ENCODE measurements around the gene ANKRD40. TPM values are rescaled to one million over a fixed set of nuclear protein-coding genes. Genes with fewer than 3 reads are reported as not detected.

ANKRD40 gene
- total RNA-seq, 1 experiment from 2014 or later = 45.3 TPM

- ChIA-PET CTCF (interaction anchor here (1.2 to 2.1 kb wide), 3 partner anchors 9 to 50 kb away, joined by 3 to 11 read pairs (median 3); no protein-coding TSS in a partner anchor), POLR2A (no interaction called here)
- DNase-seq (ENCODE audit: low spot score) = no peak
- Mint-ChIP-seq H3K9me3 (no peaks in the 10 kb centered on the region), H3K4me1 (no peaks in the 10 kb centered on the region), H3K27me3 (ENCODE audit: low read depth) (no peaks in the 10 kb centered on the region; the same call in 1 of the 2 replicates), H3K4me3 (no peak overlapping the region), H3K27ac (no peak overlapping the region), H3K36me3 (no peaks in the 10 kb centered on the region)
- ATAC-seq = no peak
- no peak for TF ChIP-seq ATF2 (CRISPR knock-in tag; IDR thresholded peaks at IDR 0.05; ENCODE audit: borderline replicate concordance, low read depth)
- TF ChIP-seq ZMAT4 (CRISPR knock-in tag; IDR thresholded peaks at IDR 0.05) = no peak
- no peak for TF ChIP-seq E2F5 (CRISPR knock-in tag; IDR thresholded peaks at IDR 0.05)
- TF ChIP-seq GTF2I (CRISPR knock-in tag; conservative IDR thresholded peaks at IDR 0.05) = no peak
- no peak for TF ChIP-seq NR2C2 (CRISPR knock-in tag; IDR thresholded peaks at IDR 0.05)
- TF ChIP-seq HMGXB4 (CRISPR knock-in tag; IDR thresholded peaks at IDR 0.05) = no peak
- no peak for TF ChIP-seq USF2 (CRISPR knock-in tag; IDR thresholded peaks at IDR 0.05)
- TF ChIP-seq SOX15 (CRISPR knock-in tag; IDR thresholded peaks at IDR 0.05) = no peak
- TF ChIP-seq HMGA2 (CRISPR knock-in tag; IDR thresholded peaks at IDR 0.05) = no peak
These were observed 32.5 kb downstream of the ANKRD40 start for GRCh38 chr17:50675190-50675589.

GRCh38 chr17:50672831-50673551 lies 34.7 kb downstream of the ANKRD40 start:
- Mint-ChIP-seq H3K4me1 (peaks cover 11% of the 10 kb centered on the region), H3K9me3 (no peaks in the 10 kb centered on the region), H3K27me3 (ENCODE audit: low read depth) (no peaks in the 10 kb centered on the region; the same call in 1 of the 2 replicates), H3K4me3 (no peak overlapping the region), H3K27ac (no peak overlapping the region), H3K36me3 (no peaks in the 10 kb centered on the region)
- DNase-seq (ENCODE audit: low spot score) = no peak
- CTCF ChIA-PET = interaction anchor here (1.1 kb wide), 1 partner anchor 47 kb away, joined by 4 read pairs; no protein-coding TSS in a partner anchor
- no peak for TF ChIP-seq PRRX2 (CRISPR knock-in tag; IDR thresholded peaks at IDR 0.05)
- no peak for TF ChIP-seq ATF6 (CRISPR knock-in tag; IDR thresholded peaks at IDR 0.05)
- no peak for TF ChIP-seq ZNF423 (CRISPR knock-in tag; IDR thresholded peaks at IDR 0.05)
- TF ChIP-seq NR1H2 (CRISPR knock-in tag; IDR thresholded peaks at IDR 0.05) = no peak
- TF ChIP-seq ATF3 (CRISPR knock-in tag; conservative IDR thresholded peaks at IDR 0.05) = no peak
- TF ChIP-seq GRHL2 (CRISPR knock-in tag; IDR thresholded peaks at IDR 0.05; ENCODE audit: insufficient replicate concordance, severe bottlenecking) = no peak
- no peak for TF ChIP-seq CREM (CRISPR knock-in tag; IDR thresholded peaks at IDR 0.05)
- no peak for TF ChIP-seq USF1 (CRISPR knock-in tag; IDR thresholded peaks at IDR 0.05)
- no peak for TF ChIP-seq IRF1 (CRISPR knock-in tag; IDR thresholded peaks at IDR 0.05)
- TF ChIP-seq IRF2 (CRISPR knock-in tag; IDR thresholded peaks at IDR 0.05; ENCODE audit: borderline replicate concordance, low read depth) = no peak
- TF ChIP-seq HMGA2 (CRISPR knock-in tag; IDR thresholded peaks at IDR 0.05) = no peak
- no peak for TF ChIP-seq ZNF416 (CRISPR knock-in tag; IDR thresholded peaks at IDR 0.05)
- TF ChIP-seq CDX4 (CRISPR knock-in tag; IDR thresholded peaks at IDR 0.05; ENCODE audit: borderline replicate concordance) = no peak
- ATAC-seq = no peak
- POLR2A ChIA-PET = no interaction called here
